HG03045 (cell line): ENCODE results near the gene KIAA1217.

Source experiments
- ATAC-seq: cut with Tn5 transposase; IDR thresholded peaks from one replicate; pipeline ENCODE4 v1.9.1; 2021; ENCODE audit warnings: mild to moderate bottlenecking, moderate library complexity; ENCODE audit not compliant: unreplicated experiment

The KIAA1217 gene

GRCh38 chr10:24209432-24209771, 464 bp downstream of the KIAA1217 start:
- ATAC-seq: peak; percentile 34

GRCh38 chr10:24209946-24210491, 1.1 kb downstream of the KIAA1217 start:
- ATAC-seq: peak; percentile 61

GRCh38 chr10:24210501-24210900, 1.6 kb downstream of the KIAA1217 start:
- peak; percentile 4 for ATAC-seq

GRCh38 chr10:24213266-24213665, 4.3 kb downstream of the KIAA1217 start:
- no peak for ATAC-seq

GRCh38 chr10:24213881-24214280, 4.9 kb downstream of the KIAA1217 start:
- ATAC-seq: no peak

GRCh38 chr10:24214762-24215161, 5.8 kb downstream of the KIAA1217 start:
- no peak for ATAC-seq

- no peak for ATAC-seq
These were observed 6.3 kb downstream of the KIAA1217 start for GRCh38 chr10:24215196-24215595.

- no peak for ATAC-seq
These were observed 6.7 kb downstream of the KIAA1217 start for GRCh38 chr10:24215603-24216002.

GRCh38 chr10:24219963-24220362, 11.0 kb downstream of the KIAA1217 start:
- no peak for ATAC-seq

GRCh38 chr10:24223341-24223740, 14.4 kb downstream of the KIAA1217 start:
- no peak for ATAC-seq

GRCh38 chr10:24223953-24224352, 15.0 kb downstream of the KIAA1217 start:
- ATAC-seq: no peak

GRCh38 chr10:24228642-24229041, 19.7 kb downstream of the KIAA1217 start:
- ATAC-seq: no peak

GRCh38 chr10:24229909-24230308, 21.0 kb downstream of the KIAA1217 start:
- no peak for ATAC-seq

- ATAC-seq: no peak
These were observed 22.3 kb downstream of the KIAA1217 start for GRCh38 chr10:24231200-24231599.

- ATAC-seq: no peak
These were observed 25.8 kb downstream of the KIAA1217 start for GRCh38 chr10:24234784-24235183.

GRCh38 chr10:24235471-24235870, 26.5 kb downstream of the KIAA1217 start:
- no peak for ATAC-seq

- no peak for ATAC-seq
These were observed 29.0 kb downstream of the KIAA1217 start for GRCh38 chr10:24237801-24238395.

GRCh38 chr10:24238519-24239247, 29.7 kb downstream of the KIAA1217 start:
- ATAC-seq: no peak

GRCh38 chr10:24239289-24240040, 30.5 kb downstream of the KIAA1217 start:
- ATAC-seq: no peak

GRCh38 chr10:24240041-24240751, 31.3 kb downstream of the KIAA1217 start:
- ATAC-seq: no peak

GRCh38 chr10:24241536-24242040, 32.6 kb downstream of the KIAA1217 start:
- no peak for ATAC-seq
